GM19372 (cell line): ENCODE results near the gene GRIN1.

Experiments
- ATAC-seq: cut with Tn5 transposase; IDR thresholded peaks from one replicate; pipeline ENCODE4 v1.9.1; 2021; ENCODE audit warnings: mild to moderate bottlenecking, low read depth, moderate library complexity; ENCODE audit not compliant: unreplicated experiment

GRIN1 gene

DNA sequence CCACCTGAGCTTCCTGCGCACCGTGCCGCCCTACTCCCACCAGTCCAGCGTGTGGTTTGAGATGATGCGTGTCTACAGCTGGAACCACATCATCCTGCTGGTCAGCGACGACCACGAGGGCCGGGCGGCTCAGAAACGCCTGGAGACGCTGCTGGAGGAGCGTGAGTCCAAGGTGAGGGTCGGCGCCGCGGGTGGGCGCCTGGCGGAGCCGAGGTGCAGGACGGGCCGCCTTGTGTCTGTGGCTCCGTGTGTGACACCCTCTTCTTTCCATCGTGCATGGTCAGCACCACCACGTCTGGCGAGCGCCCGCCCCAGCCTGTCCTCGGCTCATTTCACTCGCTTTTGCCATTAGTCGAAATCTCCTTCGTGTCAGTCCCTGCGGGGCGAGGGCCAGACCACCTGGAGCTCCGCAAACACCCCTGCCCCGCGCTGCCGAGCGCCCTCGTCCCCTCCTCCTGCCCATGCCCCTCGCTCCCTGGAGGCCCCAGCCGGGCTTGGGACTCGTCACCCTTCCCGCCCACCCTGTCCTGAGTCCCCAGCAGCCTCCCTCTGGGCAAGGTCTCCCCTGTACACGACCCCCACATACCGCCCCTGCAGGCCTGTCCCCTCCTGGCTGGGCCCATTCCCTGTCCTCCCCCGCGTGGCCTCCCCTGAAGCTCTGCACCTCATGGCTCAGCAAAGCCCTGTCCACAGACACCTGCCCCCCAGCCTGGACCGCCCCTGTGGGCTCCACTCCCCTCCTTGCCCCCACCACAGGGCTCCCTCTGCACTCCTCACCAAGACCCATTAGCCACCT lies 7.0 kb downstream of the GRIN1 start:
- ATAC-seq = no peak

DNA sequence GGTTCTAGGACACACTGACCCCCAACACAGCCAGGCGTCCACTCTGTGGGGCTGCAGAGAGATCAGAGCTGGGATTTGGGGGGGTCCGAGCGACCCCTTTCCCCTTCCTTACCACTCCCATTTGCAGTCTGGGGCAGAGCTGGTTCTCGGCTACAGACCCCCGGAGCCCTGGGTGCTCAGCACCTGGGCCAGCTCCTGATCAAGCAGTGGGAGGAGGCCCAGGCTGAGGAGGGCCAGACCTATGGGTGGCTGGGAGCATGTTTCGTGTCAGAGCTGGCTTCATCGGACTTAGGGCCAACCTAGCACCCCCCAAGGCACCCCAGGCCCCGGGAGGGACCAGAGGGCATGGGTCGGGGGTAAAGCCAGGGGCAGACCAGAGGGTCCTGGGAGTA lies 7.6 kb downstream of the GRIN1 start:
- ATAC-seq = no peak

DNA sequence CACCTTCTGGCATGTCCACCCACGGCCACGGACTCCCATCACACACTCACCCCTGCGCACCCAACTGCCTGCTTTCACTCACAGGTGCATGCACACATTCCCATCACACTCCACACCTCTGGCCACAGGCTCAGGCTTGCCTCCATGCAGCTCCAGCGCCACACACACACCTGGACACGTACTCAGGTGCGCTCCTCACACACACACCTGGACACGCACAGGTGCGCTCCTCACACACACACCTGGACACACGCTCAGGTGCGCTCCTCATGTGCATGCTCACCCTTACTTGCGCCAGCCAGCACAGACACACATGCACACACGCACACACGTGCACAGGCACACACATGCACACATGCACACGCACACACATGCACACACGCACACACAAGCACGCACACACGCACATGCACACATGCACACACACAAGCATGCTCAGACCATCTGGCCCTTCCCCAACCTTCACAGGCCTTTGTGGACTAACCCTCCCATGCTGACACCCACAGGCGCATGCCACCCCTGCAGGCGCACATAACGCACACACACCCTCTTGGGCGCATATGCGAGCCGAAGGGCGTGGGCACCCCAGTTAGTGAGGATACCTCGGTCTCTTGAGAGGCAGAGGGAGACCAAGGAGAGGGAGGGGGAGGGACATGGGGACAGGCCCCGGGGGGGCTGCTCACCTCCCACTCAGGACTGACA lies 8.3 kb downstream of the GRIN1 start:
- no peak for ATAC-seq

DNA sequence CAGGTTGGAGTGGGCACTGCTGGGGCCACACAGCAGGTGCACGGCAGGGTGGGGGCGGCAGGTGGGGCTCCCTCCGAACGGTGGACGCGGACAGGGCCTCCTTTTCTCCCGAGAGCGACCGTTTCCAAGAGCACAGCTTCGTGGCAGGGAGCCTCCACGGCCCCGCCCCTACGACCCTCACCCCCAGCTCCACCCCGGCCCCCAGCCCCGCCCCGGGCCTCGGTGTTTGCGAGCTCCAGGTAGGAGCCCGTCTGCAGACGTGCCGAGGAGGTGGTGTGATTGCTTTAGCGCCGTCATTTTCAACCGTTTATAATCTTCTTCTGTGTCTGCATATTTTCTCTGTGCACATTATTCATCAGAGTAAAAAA lies 8.8 kb downstream of the GRIN1 start:
- ATAC-seq = no peak

DNA sequence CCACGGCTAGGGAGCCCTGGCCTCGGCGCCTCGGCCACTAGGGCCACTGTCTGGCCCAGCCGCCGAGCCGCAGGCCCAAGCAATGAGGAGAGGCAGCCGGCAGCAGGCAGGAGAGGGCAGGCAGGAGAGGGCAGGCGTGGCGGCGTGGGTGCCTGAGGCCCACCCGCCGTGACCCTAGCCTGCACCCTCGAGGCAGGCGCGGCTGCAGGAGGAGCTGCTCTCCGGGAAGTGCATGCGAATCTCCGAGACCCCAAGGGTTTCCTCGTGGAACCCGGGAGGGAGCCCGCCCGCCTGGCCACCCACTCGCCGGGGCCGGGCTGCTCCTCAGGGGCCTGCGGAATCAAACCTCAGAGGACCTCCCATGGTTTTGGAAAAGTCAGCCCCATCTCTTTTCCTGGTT lies 9.3 kb downstream of the GRIN1 start:
- no peak for ATAC-seq

DNA sequence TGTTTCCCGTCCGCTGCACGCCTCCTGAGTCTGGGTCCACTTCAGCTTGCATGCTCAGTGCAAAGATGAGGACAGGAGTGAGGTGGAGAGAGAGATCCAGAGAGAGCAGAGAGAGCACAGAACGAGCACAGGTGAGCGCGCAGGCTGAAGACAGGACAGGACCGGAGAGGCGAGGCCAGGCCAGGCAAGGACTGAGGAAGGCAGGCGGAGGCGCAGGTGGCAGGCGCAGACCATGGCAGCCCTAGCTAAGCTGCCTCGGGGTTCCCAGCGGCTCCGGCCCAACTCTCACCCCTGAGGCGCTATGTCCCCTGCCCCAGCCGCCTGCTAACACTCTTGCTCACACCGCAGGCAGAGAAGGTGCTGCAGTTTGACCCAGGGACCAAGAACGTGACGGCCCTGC lies 9.7 kb downstream of the GRIN1 start:
- no peak for ATAC-seq

DNA sequence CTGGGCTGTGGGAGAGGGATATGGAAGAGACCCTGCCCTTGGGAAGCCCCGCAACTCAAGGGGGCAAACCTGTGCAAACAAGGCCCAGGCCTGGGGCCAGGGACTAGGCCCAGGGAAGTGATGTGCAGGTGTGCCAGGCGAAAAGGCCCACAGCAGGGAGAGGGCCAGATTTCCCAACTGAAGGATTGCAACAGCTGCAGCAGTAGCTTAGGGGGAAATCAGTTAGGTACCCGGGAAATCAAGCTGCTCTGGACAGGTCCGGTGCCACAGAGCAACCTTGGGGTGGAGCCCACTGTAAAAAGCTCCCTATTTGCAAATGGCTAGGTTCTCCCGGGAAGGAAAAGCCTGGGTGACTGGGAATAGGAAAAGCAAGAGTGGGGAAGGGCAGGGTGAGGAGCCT lies 10.4 kb downstream of the GRIN1 start:
- ATAC-seq = no peak

DNA sequence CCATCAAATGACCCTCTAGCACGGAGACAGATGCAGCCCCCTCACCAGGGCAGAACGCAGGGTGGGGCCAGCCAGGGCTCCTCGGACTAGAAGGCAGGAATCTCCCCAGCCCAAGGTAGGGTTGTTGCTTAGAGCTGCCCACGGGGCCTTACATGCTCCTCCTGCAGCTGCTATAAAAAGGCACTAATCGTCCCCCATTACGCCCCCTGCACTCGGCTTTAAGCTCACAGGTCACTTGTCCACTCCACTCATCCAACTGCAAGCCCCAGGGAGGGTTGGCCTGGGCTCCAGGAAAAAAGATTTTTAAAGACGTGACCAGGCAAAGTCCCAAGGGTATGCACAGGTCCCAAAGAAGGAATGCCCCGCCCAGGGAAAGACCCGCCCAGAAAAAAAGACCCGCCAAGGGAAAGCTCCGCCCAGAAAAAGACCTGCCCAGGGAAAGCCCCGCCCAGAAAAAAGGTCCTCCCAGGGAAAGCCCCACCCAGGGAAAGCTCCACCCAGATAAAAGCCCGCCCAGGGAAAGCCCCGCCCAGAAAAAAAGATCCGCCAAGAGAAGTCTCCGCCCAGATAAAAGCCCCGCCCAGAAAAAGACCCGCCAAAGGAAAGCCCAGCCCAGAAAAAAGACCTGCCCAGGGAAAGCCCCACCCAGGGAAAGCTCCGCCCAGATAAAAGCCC lies 11.1 kb downstream of the GRIN1 start:
- ATAC-seq = peak; percentile 7

DNA sequence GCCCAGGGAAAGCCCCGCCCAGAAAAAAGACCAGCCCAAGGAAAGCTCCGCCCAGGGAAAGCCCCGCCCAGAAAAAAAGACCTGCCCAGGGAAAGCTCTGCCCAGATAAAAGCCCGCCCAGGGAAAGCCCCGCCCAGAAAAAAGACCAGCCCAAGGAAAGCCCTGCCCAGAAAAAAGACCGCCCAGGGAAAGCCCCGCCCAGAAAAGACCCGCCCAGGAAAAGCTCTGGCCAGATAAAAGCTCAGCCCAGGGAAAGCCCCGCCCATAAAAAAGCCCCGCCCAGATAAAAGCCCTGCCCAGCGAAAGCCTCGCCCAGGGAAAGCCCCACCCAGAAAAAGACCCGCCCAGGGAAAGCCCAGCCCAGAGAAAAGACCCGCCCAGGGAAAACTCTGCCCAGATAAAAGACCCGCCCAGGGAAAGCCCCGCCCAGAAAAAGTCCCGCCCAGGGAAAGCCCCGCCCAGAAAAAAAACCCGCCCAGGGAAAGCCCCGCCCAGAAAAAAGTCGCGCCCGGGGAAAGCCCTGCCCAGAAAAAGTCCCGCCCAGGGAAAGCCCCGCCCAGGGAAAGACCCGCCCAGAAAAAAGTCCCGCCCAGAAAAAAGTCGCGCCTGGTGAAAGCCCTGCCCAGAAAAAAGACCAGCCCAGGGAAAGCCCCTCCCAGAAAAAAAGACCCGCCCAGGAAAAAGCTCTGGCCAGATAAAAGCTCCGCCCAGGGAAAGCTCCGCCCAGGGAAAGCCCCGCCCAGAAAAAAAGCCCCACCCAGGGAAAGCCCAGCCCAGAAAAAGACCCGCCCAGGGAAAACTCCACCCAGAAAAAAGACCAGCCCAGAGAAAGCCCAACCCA lies 11.9 kb downstream of the GRIN1 start:
- peak; percentile 51 for ATAC-seq

DNA sequence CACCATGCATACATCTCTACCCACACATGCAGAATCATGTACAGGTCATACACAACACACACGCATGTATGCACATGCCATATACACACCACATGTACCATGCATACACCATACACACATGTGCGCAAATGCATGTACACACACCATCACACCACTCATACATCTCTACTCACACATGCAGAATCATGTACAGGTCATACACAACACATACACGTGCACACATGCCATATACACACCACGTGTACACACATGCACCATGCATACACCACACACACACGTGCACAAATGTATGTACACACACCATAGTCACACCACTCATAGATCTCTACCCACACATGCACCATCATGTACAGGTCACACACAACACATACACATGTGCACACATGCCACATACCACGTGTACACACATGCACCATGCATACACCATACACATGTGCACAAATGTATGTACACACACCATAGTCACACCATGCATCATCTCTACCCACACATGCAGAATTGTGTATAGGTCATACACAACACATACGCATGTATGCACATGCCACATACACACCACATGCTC lies 14.0 kb downstream of the GRIN1 start:
- ATAC-seq = no peak

DNA sequence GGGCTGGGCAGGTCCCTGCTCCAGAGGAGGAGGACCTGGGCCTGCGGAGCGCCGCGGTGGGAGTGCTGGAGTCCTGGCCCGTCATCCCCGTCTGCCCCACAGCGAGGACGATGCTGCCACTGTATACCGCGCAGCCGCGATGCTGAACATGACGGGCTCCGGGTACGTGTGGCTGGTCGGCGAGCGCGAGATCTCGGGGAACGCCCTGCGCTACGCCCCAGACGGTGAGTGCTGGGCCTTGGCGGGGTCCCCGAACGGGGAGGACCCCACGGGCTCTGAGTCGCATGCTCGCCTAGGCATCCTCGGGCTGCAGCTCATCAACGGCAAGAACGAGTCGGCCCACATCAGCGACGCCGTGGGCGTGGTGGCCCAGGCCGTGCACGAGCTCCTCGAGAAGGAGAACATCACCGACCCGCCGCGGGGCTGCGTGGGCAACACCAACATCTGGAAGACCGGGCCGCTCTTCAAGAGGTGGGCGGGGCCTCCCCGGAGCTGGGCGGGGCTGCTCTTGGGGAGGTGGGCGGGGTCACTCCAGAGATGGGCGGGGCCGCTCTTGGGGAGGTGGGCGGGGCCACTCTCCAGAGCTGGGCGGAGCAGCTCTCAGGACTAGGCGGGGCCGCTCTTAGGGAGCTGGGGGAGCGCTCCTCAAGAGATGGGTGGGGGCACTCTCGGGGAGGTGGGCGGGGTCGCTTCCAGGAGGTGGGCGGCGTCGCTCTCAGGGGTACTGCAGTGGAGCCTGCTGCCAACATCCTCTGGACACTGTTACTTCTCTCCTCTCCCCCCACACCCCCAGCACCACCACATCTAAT lies 17.8 kb downstream of the GRIN1 start:
- no peak for ATAC-seq

DNA sequence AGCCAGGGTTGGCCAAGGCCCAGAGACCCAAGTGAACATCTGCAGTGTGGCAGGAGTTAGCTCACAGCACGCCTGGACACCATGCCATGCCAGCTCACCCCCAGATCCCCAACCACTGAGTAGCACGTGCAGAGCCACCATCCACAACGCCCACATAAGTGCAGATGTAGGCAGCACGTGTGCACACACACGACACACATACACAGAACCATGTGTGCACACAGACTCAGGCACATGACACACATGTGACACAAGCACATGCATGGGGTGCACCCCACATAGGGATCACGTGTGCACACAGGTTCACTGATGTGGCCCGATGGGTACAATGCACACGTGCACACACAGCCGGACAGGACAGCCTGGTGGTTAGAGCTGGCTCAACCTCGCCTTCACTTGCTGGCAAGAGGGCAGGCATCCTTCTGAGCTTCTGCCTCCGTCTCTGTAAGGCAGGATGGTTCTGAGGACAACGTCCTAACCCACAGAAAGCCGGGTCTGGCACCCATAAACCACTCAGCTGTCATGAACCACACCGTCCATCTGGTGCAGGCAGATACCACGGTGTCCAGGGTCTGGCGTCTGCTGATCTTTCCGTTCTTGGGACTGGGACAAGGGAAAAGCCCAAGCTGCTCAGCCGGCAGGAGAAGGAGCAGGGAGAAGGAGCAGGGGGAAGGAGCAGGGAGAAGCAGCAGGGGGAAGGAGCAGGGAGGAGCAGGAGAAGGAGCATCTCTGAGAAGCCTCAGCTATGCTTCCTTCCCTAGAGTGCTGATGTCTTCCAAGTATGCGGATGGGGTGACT lies 18.9 kb downstream of the GRIN1 start:
- ATAC-seq = no peak

DNA sequence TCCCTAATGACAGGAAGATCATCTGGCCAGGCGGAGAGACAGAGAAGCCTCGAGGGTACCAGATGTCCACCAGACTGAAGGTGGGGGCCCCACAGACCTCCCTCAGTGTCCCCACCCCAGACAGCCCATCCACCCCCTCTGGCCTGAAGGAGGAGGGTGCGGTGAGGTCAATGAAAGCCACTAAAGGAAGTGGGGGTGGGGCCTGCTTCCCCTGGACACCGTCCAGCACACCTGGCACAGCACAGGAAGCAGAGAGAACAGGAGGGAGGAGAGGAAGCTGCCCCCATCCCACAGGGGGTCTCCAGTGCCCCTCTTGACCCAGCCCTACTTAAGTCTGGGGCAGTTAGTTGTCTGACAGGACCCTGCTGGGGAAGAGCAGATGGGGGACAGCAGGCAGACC lies 19.7 kb downstream of the GRIN1 start:
- ATAC-seq = no peak

DNA sequence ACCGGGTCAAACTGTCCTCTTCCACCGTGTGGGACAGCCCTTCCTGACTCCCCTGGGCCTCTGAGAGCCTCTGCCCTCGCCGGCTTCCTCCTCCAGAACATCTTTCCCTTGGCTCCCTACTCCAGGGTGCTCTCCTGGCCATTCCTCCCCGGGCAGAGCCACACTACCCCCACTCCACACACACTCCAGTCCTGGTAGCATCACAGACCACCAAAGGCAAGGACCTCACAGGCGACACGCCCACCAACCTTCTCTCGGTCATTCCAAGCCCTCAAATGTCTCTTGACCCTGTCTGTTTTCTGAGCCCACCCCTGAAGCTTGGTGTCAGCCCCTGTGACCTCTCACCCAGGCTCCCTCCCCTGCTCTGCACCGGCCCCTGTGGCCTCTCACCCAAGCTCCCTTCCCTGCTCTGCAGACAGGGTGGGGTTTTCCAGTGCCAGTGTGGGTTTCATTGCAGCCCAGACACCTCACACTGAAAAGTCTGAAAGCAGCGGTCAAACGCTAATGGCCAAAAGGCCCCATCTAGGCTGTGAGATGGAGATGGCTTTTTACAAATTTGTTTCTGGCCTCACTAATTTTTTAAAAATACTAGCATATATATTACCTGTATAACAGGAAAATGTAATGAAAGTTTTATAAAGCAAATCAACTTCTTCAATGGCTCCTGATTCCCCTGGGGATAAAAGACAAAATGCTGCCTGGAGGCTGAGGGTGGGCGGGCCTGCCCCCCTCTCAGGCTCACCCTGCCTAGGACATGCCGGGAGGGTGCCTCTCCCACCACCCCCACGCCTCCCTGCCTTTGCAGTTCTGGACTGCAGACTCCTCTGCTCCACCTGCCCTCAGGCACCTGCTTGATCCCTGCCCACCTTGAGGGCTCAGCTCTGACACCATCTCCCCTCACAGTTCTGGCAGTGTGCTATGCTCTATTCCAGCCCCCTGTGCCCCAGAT lies 20.4 kb downstream of the GRIN1 start:
- ATAC-seq = no peak

DNA sequence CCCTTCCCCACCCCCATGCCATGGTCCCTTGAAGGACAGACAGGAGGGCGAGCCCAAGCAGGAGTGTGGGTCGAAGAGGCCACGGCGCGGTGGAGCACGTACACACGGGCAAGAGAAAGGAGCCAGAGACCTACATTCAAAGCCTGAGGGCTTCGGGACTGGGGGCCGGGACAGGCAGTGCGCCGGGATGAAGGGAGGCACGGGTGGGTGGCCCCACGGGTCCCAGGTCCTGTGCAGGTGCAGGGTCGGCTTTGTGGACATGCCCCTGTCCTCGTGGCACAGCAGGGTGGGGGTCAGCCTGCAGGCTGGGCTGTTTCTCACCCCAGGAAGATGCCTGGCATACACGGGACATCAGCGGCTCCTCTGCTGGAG lies 21.1 kb downstream of the GRIN1 start:
- ATAC-seq = no peak

DNA sequence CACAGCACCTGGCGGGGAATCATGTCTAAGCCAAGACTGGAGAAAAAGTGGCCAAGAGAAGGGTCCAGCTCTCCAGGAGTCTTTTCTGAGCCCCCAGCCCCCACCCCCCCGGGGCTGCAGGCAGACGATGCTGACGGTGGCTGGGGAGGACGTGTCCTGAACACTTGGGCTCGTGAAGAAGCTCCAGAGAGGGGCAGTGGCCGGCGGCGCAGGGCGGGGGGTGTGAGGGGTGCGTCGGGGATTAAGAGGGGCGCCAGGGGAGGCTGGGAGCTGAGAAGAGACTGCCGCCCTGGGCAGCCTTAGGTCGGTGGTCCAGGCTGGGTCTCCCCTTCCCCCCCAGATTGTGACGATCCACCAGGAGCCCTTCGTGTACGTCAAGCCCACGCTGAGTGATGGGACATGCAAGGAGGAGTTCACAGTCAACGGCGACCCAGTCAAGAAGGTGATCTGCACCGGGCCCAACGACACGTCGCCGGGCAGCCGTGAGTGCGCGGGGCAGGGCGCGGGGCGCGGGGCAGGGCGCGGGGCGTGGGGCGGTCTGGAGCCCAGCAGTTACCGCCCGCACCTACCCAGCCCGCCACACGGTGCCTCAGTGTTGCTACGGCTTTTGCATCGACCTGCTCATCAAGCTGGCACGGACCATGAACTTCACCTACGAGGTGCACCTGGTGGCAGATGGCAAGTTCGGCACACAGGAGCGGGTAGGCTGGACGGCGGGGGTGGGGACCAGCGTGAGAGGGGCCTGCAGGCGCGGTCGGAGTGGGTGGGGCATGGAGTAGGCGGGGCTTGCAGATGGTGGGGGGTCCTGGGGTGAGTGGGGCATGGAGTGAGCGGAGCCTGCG lies 22.0 kb downstream of the GRIN1 start:
- ATAC-seq = no peak
